HT-29 (cell line): Measurements from ENCODE around the gene HRH3. TPM values are rescaled to one million over a fixed set of nuclear protein-coding genes. Genes with fewer than 3 reads are reported as not detected.

Experiments used
- DNase-seq: peaks from one replicate; pipeline ENCODE4 v3.0.0-alpha.2; 2015; ENCODE audit warnings: low spot score
- total RNA-seq: library from RNA; depleted of rRNA; stranded (reverse); fragments of >200 nt; shearing (Covaris generic); gene quantifications from 2 replicates; pipeline ENCODE4 v1.2.3, GENCODE V29; 2014

HRH3 gene
- total RNA-seq, 1 experiment from 2014 or later: not detected

DNA sequence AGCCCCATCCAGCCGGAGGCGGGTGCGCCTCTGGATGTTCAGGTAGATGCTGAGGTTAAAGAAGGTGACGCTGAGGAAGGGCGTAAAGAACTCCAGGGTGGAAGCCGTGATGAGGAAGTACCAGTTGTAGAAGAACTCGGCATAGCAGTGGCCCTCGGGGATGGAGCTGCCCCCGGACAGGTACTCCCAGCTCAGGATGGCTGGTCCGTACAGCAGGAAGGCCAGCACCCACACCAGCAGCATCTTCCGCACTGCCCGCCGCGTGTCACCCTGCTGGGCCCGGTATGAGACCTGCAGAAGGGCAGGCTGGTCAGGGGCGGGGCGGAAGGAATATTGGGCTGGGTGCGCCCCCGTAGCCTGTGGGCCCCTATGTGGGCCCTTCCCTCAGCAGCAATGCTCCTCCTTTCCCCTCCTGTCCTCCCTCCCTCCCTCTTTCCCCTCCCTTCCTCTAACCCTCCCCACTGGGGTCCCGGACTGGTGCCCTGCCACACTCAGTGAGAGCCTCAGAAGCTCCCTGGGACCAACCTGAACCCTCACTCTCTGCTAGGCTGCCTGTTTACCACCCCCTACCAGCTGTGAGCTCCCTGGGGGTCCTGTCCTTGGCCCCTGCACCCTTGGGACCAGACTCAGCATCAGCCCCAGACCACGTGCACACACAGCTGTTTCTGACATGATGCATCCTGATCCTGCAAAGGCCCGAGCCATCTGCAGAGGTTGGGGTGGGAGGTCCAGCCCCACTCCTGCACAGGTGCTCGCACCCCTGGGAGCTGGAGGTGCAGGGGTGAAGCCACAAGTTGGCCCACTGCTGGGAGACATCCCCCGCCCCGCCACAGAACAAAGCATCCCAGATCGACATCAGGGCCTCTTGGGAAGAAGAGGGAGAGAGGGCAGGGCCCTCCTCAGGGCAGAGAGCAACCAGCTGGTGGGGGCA is 3.2 kb downstream of the HRH3 start:
- no peak for DNase-seq

DNA sequence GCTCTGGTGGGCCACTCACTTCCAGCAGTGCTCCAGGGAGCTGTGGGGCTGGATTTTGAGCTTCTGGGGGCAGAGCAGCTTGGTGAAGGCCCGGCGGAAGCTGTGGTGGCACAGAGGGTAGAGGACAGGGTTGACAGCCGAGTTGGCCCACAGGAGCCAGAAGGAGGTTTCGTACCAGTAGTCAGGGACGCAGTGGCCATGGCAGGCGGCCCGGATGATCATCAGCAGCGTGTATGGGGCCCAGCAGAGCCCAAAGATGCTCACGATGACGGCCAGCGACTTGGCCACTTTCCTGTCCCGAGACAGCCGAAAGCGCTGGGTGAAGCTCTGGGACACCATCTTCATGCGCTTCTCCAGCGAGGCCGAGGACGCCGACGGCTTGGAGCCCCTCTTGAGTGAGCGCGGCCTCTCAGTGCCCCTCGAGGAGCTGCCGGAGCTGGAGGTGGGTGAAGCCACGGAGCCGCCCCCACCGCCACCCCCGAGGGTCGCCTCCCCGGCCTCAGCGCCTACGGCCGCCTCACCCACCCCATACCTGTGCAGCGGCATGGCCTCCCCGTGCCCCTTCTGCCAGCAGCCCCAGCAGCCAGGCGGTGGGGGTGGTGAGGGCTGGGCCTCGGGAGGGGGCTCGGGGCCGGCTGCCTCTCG is 4.0 kb downstream of the HRH3 start:
- DNase-seq: no peak

DNA sequence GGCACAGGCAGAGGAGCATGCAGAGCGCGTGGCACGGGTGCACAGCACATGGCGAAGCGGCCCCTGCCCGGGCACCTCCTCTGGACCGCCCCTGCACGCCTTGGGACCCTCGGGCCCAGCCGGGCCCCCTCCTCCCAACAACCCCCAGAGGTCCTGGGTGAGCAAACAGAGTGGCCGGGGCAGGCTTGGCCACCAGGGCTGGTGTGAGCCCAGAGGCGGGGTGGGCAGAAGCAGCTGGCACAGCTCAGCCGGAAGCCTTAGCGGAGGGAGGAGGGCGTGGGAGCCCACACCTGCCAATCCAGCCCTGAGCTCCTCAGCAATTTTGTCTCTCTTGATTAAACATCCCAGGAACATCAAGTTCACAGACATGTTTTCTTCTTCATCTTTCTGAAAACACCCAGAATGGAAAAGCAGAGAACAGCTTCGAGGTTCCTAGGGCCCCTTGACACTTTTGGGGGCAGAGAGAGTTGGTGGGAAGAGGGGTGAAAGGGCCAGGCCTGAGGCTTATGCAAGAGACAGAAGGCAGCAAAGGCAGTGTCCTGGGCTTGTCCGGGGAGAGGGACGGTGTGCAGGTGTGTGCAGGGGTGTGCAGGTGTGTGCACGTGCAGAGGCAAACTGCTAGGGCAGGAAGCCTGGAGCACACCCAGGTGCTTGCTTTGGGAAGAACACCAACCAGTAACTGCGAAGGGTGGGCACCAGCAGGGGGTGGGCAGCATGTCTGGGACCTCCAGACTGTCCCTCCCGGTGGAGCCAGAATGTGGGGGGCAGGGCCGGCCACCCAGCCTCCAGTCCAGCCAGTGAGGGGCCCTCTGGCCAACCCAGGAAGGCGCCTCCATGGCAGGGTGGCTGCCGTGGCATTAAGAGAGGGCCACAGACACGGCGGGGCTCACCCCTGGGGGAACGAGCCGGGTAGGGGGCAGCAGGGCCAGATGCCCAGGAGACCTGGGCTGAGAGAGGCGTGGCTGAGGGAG is 4.8 kb downstream of the HRH3 start:
- DNase-seq: no peak

- no peak for DNase-seq
Observed at GRCh38 chr20:62214067-62214466, 6.0 kb downstream of the HRH3 start.

GRCh38 chr20:62212299-62212698 is 7.8 kb downstream of the HRH3 start:
- no peak for DNase-seq

- DNase-seq: no peak
Observed at GRCh38 chr20:62211769-62212288, 8.2 kb downstream of the HRH3 start.

- no peak for DNase-seq
Observed at GRCh38 chr20:62211216-62211615, 8.9 kb downstream of the HRH3 start.

DNA sequence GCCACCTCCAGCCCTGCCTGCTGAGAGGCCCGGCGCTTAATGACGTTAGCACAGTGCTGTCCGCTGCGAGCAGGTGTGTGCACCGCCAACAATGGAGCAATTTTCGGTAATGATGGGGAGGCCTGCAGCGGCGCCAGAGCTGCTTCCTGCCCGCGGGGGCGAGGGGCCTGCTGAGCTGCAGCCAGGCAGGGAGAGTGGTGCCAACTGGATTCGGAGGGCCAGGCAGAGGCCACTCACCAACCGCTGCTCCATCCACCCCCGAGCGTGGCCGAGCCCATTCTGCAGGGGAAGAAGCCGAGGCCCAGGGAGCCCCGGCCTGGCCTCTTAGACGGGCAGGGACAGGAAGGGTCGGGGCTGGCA is 9.6 kb downstream of the HRH3 start:
- DNase-seq: no peak

GRCh38 chr20:62209850-62210495 is 10.1 kb downstream of the HRH3 start:
- no peak for DNase-seq

DNA sequence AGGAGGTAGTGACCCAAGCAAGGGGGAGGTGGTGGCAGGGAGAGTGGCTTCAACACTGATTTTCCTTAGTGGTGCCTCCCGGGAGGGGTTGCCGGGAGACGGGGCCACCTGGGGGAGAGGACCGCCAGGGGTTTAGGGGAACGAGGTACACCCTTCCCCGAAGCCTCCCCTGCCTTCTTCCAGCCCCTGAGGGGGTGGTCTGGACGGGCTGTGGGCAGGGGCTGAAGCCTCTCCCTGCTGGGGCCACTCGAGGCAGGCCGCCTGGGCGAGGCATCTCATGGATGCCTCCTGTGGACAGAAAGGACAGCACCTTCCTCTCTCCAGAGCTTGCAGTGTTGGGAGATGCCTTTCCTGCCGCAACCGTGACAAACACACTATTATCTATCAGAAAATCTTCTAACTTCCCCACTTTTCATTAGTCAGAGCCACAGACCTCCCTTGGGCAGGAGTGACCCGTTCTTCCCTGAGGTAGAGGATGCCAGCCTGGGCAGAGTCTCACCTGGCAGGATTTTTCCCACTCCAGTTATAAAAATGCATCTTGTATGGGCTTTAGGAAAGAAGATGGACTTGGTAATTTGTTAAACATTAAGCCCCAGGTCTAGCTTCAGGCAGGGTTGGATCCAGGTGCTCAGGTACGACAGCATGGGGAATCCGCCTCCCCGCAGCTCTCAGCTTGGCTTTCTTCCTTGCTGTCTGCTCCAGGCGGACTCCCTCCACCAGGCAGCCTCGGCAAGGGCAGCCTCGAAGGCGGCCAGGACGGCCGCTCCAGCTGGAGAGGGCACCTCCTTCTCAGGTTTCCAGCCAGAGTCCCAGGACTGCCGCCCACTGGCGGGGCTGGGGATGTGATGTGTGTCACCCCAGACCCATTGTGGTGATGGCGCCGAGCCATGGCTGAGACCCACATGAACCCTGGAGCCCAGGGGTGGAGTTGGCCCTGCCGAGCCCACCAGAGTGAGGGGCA is 11.0 kb downstream of the HRH3 start:
- DNase-seq: no peak

- DNase-seq: no peak
Observed at GRCh38 chr20:62208061-62208794, 11.8 kb downstream of the HRH3 start.

GRCh38 chr20:62206388-62206775 is 13.7 kb downstream of the HRH3 start:
- DNase-seq: no peak

- DNase-seq: no peak
Observed at GRCh38 chr20:62205618-62206387, 14.3 kb downstream of the HRH3 start.

- DNase-seq: no peak
Observed at GRCh38 chr20:62203378-62204030, 16.6 kb downstream of the HRH3 start.

DNA sequence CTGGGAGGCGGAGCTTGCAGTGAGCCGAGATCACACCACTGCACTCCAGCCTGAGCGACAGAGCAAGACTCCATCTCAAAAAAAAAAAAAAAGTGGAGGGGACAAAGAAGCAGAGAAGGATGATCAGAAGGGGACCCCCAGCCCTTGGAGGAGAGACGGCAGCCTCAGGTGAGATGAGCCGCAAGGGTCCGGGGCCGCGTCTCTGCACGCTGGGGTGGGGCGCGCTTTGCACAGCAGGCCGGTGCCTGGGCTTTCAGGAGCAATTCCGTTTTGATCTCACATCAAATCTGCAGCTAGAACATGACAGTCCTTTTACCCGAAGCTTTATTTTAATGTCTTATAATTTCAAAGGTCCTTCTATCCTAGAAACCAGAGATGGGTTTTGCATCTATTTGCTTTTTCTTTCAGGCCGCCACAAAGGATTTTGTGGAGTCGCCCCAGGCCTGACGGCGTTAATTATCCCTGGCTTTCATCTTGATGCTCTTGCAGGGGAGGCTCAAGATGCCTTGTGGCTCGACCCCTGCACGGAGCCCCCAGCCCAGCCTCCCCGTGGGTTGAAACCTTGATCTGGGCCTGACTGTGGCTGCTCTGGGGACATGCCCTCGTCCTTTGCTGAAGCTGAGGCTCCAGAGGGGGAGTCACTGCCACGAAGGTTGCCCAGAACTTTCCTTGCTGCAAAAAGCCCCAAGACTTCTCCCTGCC is 17.3 kb downstream of the HRH3 start:
- DNase-seq: no peak

DNA sequence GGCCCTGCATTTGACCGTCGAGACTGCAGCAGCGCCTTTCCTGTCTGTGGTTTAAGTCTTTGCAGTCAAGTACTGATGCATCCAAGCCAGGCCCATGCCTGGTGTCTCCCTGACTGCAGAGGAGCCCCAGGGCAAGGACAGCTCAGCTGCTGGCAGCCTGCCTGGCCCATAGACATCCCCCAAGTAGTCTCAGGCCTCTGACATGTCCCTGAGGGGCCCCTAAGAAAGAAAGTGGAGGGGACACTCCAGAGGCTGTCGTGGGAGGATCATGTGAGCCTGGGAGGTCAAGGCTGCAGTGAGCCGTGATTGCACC is 18.0 kb downstream of the HRH3 start:
- no peak for DNase-seq
